Measurements from ENCODE around the gene BCL7A.

The BCL7A gene

DNA sequence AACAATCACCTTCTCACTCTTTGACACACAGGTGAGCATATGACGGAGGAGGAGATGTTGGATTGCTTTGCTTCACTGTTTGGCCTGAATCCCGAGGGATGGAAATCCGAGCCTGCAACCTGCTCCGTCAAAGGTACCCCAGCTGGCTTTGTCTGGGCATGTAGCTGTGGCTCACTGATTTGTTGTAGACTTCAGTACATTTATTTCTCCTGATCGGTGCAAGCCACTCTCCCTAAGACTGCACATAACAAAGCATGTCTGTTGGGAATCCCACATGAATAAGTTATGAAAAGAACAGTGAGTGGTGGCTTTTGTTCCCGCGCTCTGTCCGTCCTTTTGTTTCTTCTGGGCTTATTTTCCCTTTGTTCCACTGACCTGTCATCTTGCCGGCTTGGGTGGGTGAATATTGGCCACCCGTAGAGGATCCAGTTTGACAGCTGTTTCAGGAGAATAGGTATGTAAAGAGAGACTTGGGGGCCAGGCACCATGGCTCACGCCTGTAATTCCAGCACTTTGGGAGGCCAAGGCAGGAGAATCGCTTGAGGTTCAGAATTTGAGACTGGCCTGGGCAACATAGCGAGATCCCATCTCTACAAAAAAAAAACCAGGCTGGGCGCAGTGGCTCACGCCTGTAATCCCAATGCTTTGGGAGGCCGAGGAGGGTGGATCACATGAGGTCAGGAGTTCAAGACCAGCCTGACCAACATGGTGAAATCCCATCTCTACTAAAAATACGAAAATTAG is 20.0 kb upstream of the BCL7A start:
- no peak for DNase-seq (ENCODE audit: low read depth)

GRCh38 chr12:122003651-122004611 is 17.8 kb upstream of the BCL7A start:
- no peak for DNase-seq (ENCODE audit: low read depth)

DNA sequence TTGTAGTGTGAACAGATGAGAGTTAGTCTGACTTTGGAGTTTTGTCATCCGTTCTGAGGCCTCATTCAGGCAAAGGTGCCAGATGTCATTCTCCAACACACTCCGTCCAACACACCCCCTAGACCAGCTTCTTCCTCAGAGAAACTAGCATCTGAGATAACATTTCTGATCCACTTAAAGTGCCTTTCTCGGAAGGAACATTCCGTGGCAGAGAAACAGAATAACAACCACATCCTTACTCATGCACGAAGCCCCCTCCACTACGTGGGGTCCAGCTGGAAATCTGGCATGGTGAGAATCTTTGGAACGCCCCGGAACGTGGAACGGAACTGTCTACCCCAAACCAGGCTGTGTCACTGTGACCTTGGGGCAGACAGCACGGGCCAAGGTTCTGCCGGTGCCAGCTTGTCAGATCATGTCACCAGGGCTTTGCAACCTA is 17.0 kb upstream of the BCL7A start:
- DNase-seq (ENCODE audit: low read depth): no peak

DNA sequence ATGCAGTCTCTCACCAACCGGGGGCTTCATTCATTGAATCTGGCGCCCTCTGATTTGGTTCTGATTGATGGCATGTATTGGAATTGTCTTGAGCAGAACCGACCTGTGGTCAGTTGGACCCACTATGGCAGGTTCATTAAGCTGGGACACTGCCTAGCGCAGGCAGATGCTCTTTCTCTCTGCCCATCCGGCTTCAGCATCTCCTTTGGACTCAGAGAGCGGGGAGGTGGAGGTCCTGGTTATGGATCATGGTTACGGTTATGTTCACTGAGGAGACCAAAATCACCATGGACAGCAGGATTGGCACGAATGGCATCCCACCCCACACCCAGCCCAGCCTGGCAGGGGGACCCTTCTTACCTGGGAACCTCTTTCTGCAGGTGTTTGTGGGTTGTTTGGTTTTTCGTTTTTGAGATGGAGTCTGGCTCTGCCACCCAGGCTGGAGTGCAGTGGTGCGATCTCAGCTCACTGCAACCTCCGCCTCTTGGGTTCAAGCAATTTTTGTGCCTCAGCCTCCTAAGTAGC is 16.4 kb upstream of the BCL7A start:
- DNase-seq (ENCODE audit: low read depth): no peak

GRCh38 chr12:122006186-122006926 is 15.3 kb upstream of the BCL7A start:
- DNase-seq (ENCODE audit: low read depth): no peak

DNA sequence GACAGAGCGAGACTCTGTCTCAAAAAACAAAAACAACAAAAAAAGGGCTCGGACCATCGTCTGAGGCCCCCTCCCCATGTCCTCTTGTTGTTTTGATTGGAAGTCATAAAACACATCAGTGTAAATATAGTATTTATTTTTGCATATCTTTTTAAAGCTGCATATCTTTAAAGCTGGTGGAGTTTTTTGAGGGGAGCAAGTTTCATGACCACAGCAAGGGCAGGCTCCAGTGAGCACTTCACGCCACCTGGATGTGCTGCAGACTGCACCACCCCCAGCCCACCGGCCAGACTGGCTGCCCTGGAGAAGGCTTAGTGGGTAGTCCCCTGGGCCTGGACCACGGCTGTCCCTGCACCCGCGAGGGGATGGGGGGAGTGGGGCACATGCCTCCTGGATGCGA is 11.9 kb upstream of the BCL7A start:
- DNase-seq (ENCODE audit: low read depth): no peak

DNA sequence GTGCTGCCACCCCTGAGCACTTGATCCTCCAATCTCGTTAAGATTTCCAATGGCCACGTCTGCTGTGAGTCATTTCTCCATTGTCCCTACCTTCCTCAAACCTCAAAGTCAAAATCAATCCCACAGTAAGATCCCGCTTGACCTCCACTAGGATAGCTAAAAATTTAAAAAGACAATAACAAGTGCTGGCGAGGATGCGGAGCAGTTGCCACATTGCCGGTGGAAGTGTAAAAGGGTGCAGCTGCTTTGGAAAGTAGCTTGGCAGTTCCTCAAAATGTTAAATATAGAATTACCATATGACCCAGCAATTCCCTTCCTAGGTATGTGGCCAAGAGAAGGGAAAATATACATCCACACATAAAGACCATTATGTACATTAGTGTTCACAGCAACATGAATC is 9.5 kb upstream of the BCL7A start:
- DNase-seq (ENCODE audit: low read depth): no peak

DNA sequence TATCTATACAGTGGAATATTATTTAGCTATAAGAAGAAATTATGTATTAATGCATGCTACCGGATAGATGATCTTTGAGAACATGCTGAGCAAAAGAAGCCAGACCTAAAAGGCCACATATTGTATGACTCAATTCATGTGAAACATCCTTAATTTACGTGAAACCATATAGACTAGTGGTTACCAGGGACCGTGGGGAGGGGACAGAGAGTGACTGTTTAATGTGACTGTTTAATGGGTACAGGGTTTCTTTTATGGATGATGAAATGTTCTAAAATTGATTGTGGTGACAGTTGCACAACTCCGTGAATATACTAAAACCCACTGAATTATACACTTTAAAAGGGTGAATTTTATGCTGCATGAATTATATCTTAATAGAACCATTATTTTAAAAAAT is 8.5 kb upstream of the BCL7A start:
- no peak for DNase-seq (ENCODE audit: low read depth)

GRCh38 chr12:122013791-122014590 is 7.7 kb upstream of the BCL7A start:
- DNase-seq (ENCODE audit: low read depth): no peak

- DNase-seq (ENCODE audit: low read depth): no peak
Measured at GRCh38 chr12:122014781-122015180, 6.9 kb upstream of the BCL7A start.

GRCh38 chr12:122018457-122018856 is 3.2 kb upstream of the BCL7A start:
- DNase-seq (ENCODE audit: low read depth): no peak

DNA sequence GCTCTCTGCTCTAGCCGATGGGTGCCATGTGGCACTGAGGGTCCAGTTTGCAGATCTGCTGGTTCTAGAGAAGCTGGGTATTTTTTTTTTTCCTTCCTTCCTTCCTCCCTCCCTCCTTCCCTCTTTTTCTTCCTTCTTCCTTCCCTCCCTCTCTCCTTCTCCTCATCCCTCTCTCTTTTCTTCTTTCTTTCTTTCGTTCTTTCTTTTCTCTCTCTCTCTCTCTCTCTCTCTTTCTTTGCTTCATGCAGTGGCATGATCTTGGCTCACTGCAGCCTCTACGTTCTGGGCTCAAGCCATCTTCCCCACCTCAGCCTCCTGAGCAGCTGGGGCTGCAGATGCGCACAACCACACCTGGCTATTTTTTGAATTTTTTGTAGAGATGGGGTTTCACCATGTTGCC is 2.7 kb upstream of the BCL7A start:
- no peak for DNase-seq (ENCODE audit: low read depth)

- no peak for DNase-seq (ENCODE audit: low read depth)
Measured at GRCh38 chr12:122020795-122021192, 890 bp upstream of the BCL7A start.

- no peak for DNase-seq (ENCODE audit: low read depth)
Measured at GRCh38 chr12:122021193-122021821, 377 bp upstream of the BCL7A start.

- DNase-seq (ENCODE audit: low read depth): no peak
Measured at GRCh38 chr12:122022393-122023338, 982 bp downstream of the BCL7A start.

- DNase-seq (ENCODE audit: low read depth): no peak
Measured at GRCh38 chr12:122023339-122024131, 1.9 kb downstream of the BCL7A start.

DNA sequence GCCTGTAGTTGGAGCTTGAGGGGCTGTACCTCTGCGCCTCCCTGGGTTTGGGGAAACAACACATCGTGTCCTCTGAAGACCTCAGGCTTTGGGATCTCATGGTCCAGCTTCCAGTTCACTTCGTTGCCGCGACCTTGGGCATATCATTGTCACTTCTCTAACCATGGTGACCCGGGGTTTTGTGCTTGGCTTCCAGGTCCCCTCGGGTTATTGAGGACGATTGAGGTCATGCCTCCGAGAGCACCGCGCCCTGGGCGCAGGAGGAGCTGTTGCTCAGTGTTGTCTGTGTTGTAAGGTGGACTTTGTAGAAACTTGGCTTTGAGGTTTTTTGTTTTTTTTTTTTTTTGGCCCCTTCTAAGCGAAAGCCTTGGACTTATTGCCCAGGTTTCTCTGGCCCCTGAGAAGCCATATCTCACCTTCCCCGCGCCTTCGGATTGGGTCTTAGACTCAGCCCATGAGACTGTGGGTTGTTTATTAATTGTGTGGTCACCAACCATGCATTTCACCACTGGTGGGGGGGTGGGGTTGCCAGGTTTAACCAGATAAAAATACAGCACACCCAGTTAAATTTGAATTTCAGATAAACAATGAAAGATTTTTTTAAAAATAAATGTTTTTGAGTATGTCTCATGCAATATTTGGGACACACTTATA is 2.6 kb downstream of the BCL7A start:
- no peak for DNase-seq (ENCODE audit: low read depth)

DNA sequence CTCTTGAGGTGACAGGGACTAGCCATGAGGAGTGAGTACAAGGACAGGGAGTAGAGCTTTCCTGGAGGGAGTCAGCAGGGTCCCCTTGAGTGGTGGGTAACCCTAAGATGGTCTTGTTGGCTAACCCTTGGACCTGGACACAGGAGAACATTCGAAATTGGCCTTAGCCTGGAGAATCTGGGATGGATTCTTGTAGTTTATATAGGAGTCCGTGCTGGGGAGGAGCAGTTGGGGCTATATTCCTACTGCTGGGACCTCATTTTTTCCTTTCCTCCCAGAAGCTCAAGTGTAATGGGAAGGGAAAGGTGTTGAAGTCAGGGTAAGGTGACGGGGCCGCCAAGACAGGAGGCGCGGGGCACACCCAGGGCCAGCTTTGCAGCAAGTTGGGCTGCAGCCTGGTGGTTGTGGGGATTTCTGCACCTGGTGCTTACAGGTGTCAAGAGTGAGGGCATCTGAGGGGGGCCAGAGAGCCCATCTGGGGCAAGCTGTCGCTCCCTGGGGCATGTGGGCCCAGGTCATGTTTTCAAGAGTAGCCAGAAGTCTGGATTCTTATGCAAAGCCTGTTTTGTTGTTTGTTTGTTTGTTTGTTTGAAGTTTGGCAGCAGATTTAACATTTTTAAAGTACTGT is 5.1 kb downstream of the BCL7A start:
- no peak for DNase-seq (ENCODE audit: low read depth)

Data from stimulated activated CD8-positive, alpha-beta memory T cell treated with anti-CD3 and anti-CD28 coated beads, Interleukin-12 subunit alpha, Interleukin-12 subunit beta, amount 100 ng/mL, for 4 hours (primary cell).